Ovary (tissue), 3 donors: ENCODE measurements around the gene CDK5RAP1.

Experiments used
- POLR2A ChIP-seq: fragments of 450-650 bp; IDR thresholded peaks from one replicate; pipeline ENCODE4 v1.6.1; 2017; ENCODE audit warnings: antibody characterized with exemption, mild to moderate bottlenecking, moderate library complexity
- TF ChIP-seq, protein P1 (sequence below), 3 donors: fragments of 450-650 bp in 2 of 3; fragments of 200-600 bp in 1 of 3; IDR thresholded peaks; one replicate each; pipeline versions ENCODE4 v1.5.1 to v1.8.0; 2016 to 2022; ENCODE audit warnings: antibody characterized with exemption in 3 of 3, mild to moderate bottlenecking in 1 of 3
- donor health status: DM: no; HTN: no; CAD: no.

DNA sequence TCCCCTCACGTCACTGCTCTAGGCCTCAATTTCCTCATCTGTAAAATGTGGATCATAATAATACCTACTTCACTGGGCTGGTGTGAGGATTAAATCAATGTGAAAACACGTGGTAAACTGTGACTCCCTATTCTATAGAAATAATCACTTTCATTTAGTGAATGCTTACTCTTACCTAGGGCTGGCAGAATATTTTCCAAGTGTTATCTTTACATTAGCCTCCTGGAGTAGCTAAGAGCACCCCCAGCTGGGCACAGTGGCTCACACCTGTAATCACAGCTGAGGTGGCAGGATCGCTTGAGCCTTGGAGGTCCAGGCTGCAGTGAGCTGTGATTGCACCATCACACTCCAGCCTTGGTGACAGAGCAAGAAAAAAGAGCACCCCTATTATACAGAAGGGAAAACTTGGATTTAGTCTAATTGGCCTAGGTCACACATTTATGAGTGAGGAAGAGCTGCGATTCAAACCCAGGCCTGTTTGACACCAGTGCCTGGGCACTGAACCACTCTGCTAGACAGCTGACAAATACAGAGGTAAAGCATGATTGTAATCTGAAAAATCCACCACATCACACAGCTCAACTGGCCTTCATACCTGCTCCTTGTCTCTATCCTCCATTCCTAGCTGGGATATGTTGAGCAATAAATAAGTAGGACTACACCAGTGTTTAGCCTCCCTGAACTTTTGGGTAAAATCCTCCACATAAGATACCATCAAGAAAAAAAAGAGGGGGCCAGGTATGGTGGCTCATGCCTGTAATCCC, 43.7 kb upstream of the CDK5RAP1 start:
- TF ChIP-seq, protein P1, sequence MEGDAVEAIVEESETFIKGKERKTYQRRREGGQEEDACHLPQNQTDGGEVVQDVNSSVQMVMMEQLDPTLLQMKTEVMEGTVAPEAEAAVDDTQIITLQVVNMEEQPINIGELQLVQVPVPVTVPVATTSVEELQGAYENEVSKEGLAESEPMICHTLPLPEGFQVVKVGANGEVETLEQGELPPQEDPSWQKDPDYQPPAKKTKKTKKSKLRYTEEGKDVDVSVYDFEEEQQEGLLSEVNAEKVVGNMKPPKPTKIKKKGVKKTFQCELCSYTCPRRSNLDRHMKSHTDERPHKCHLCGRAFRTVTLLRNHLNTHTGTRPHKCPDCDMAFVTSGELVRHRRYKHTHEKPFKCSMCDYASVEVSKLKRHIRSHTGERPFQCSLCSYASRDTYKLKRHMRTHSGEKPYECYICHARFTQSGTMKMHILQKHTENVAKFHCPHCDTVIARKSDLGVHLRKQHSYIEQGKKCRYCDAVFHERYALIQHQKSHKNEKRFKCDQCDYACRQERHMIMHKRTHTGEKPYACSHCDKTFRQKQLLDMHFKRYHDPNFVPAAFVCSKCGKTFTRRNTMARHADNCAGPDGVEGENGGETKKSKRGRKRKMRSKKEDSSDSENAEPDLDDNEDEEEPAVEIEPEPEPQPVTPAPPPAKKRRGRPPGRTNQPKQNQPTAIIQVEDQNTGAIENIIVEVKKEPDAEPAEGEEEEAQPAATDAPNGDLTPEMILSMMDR (IDR thresholded peaks at IDR 0.05), result no peak
- TF ChIP-seq POLR2A, result no peak
